H9 (cell line): ENCODE data around the gene CPLX1. TPM values are rescaled to one million over a fixed set of nuclear protein-coding genes. Genes with fewer than 3 reads are reported as not detected.

Experiments used
- DNase-seq: peaks from one replicate; pipeline ENCODE4 v3.0.0-alpha.2; 2017
- H2AFZ ChIP-seq: one replicate; pipeline ENCODE4 v1.6.1; 2013; ENCODE audit warnings: mild to moderate bottlenecking, low read length, control low read depth, moderate library complexity
- H2AK5ac ChIP-seq: 2 replicates; pipeline ENCODE4 v1.6.1; 2013; ENCODE audit warnings: low read length, control low read depth, mixed read lengths; ENCODE audit not compliant: insufficient read length
- H2BK120ac ChIP-seq: one replicate; pipeline ENCODE4 v1.6.1; 2013; ENCODE audit warnings: low read depth, mild to moderate bottlenecking, low read length, control low read depth, inconsistent platforms; ENCODE audit not compliant: poor library complexity, severe bottlenecking
- H2BK12ac ChIP-seq: 2 replicates; pipeline ENCODE4 v1.6.1; 2013; ENCODE audit warnings: low read length, control low read depth, mixed read lengths, low read depth; ENCODE audit not compliant: insufficient read length
- H2BK15ac ChIP-seq: 2 replicates; pipeline ENCODE4 v1.6.1; 2013; ENCODE audit warnings: low read depth, low read length, control low read depth
- H2BK20ac ChIP-seq: one replicate; pipeline ENCODE4 v1.6.1; 2013; ENCODE audit warnings: low read depth, mild to moderate bottlenecking, low read length, control low read depth, inconsistent platforms; ENCODE audit not compliant: poor library complexity, severe bottlenecking
- H2BK5ac ChIP-seq: 2 replicates; pipeline ENCODE4 v1.6.1; 2013; ENCODE audit warnings: low read length, control low read depth, mixed read lengths; ENCODE audit not compliant: insufficient read length
- H3K14ac ChIP-seq: 2 replicates; pipeline ENCODE4 v1.6.1; 2013; ENCODE audit warnings: low read length, control low read depth; ENCODE audit not compliant: insufficient read depth
- H3K18ac ChIP-seq: 2 replicates; pipeline ENCODE4 v1.6.1; 2013; ENCODE audit warnings: low read depth, mild to moderate bottlenecking, mixed read lengths, low read length, control low read depth; ENCODE audit not compliant: insufficient read length
- H3K23ac ChIP-seq: 2 replicates; pipeline ENCODE4 v1.6.1; 2013; ENCODE audit warnings: low read length, control low read depth, mixed read lengths, low read depth; ENCODE audit not compliant: insufficient read length
- H3K23me2 ChIP-seq: 2 replicates; pipeline ENCODE4 v1.6.1; 2013; ENCODE audit warnings: low read depth, mild to moderate bottlenecking, mixed read lengths, low read length, control low read depth; ENCODE audit not compliant: insufficient read length, poor library complexity, severe bottlenecking
- H3K27ac ChIP-seq: 2 replicates; pipeline ENCODE4 v1.5.1; 2013; ENCODE audit warnings: low read length, control low read depth, mixed read lengths, low read depth; ENCODE audit not compliant: insufficient read length
- H3K27me3 ChIP-seq: 2 replicates; pipeline ENCODE4 v1.6.1; 2013; ENCODE audit warnings: low read length, control low read depth, inconsistent platforms; ENCODE audit not compliant: insufficient read depth
- H3K4ac ChIP-seq: 2 replicates; pipeline ENCODE4 v1.6.1; 2013; ENCODE audit warnings: low read depth, mild to moderate bottlenecking, control low read depth, inconsistent platforms, low read length, moderate library complexity
- H3K4me1 ChIP-seq: 2 replicates; pipeline ENCODE4 v1.6.1; 2013; ENCODE audit warnings: low read length, control low read depth, inconsistent platforms; ENCODE audit not compliant: insufficient read depth
- H3K4me2 ChIP-seq: 2 replicates; pipeline ENCODE4 v1.6.1; 2013; ENCODE audit warnings: low read length, control low read depth, mixed read lengths; ENCODE audit not compliant: insufficient read length, insufficient read depth
- H3K56ac ChIP-seq: 2 replicates; pipeline ENCODE4 v1.6.1; 2013; ENCODE audit warnings: low read depth, mild to moderate bottlenecking, mixed read lengths, low read length, control low read depth; ENCODE audit not compliant: insufficient read length
- H3K79me1 ChIP-seq: 2 replicates; pipeline ENCODE4 v1.6.1; 2013; ENCODE audit warnings: low read depth, mild to moderate bottlenecking, moderate library complexity, low read length, control low read depth, inconsistent platforms; ENCODE audit not compliant: insufficient read depth, poor library complexity, severe bottlenecking
- H3K79me2 ChIP-seq: 2 replicates; pipeline ENCODE4 v1.6.1; 2013; ENCODE audit warnings: low read length, control low read depth, inconsistent platforms; ENCODE audit not compliant: insufficient read depth
- H3K9ac ChIP-seq: 2 replicates; pipeline ENCODE4 v1.6.1; 2013; ENCODE audit warnings: low read length, control low read depth, mixed read lengths; ENCODE audit not compliant: insufficient read length; ENCODE audit errors: extremely low read depth
- H3K9me3 ChIP-seq: one replicate; pipeline ENCODE4 v1.6.1; 2013; ENCODE audit warnings: low read depth, low read length, inconsistent platforms; ENCODE audit not compliant: control insufficient read depth
- H3T11ph ChIP-seq: one replicate; pipeline ENCODE4 v1.6.1; 2013; ENCODE audit warnings: mild to moderate bottlenecking, low read length, control low read depth, inconsistent platforms
- H4K20me1 ChIP-seq: one replicate; pipeline ENCODE4 v1.6.1; 2013; ENCODE audit not compliant: control insufficient read depth, insufficient read length, insufficient read depth
- H4K5ac ChIP-seq: 2 replicates; pipeline ENCODE4 v1.6.1; 2013; ENCODE audit warnings: low read depth, mild to moderate bottlenecking, mixed read lengths, low read length, control low read depth; ENCODE audit not compliant: insufficient read length
- H4K8ac ChIP-seq: replicated peaks from 2 replicates; pipeline ENCODE4 v1.6.1; 2013; ENCODE audit warnings: low read length, control low read depth, mixed read lengths, low read depth; ENCODE audit not compliant: insufficient read length
- H4K91ac ChIP-seq: 2 replicates; pipeline ENCODE4 v1.6.1; 2013; ENCODE audit warnings: low read depth, mild to moderate bottlenecking, moderate library complexity, mixed read lengths, low read length, control low read depth; ENCODE audit not compliant: insufficient read length
- H3K27ac Mint-ChIP-seq, 3 experiments: 2 replicates in 2 of 3; 3 replicates in 1 of 3; pipeline ENCODE4 v1.8.0; 2020 to 2021; ENCODE audit warnings: mixed read lengths in 3 of 3, mild to moderate bottlenecking in 1 of 3, moderate library complexity in 1 of 3
- H3K27me3 Mint-ChIP-seq: 2 replicates; pipeline ENCODE4 v1.8.0; 2021; ENCODE audit warnings: low read depth, mild to moderate bottlenecking, moderate library complexity, mixed read lengths
- H3K36me3 Mint-ChIP-seq, 3 experiments: 2 replicates in 2 of 3; 3 replicates in 1 of 3; pipeline ENCODE4 v1.8.0; 2020 to 2021; ENCODE audit warnings: low read depth in 3 of 3, mixed read lengths in 3 of 3; ENCODE audit not compliant: insufficient read depth in 1 of 3
- H3K4me1 Mint-ChIP-seq, 2 experiments: 2 replicates each; pipeline ENCODE4 v1.8.0; 2020; ENCODE audit warnings: mixed read lengths in 2 of 2
- H3K4me3 Mint-ChIP-seq, 2 experiments: 2 replicates in 1 of 2; 3 replicates in 1 of 2; pipeline ENCODE4 v1.8.0; 2020 to 2021; ENCODE audit warnings: mild to moderate bottlenecking in 2 of 2, mixed read lengths in 2 of 2, moderate library complexity in 1 of 2
- H3K9me3 Mint-ChIP-seq, 2 experiments: 2 replicates in 1 of 2; 3 replicates in 1 of 2; pipeline ENCODE4 v1.8.0; 2020; ENCODE audit warnings: mild to moderate bottlenecking in 2 of 2, mixed read lengths in 2 of 2, moderate library complexity in 1 of 2
- CTCF ChIP-seq: fragments of 200-600 bp; sonication (generic); conservative IDR thresholded peaks from 3 replicates; pipeline ENCODE4 v1.8.0; 2021; ENCODE audit warnings: antibody characterized with exemption, mild to moderate bottlenecking
- WGBS: extraction: QIAGEN DNeasy Blood & Tissue Kit; methylation state at CpG from one replicate; pipeline ENCODE4 v1.1.7; 2013; ENCODE audit warnings: missing lambda C conversion rate, low lambda C conversion rate, mixed read lengths; ENCODE audit not compliant: insufficient read length; ENCODE audit errors: extremely low coverage; 5-methylcytosine and 5-hydroxymethylcytosine counted together
- total RNA-seq: library from RNA; stranded (reverse); gene quantifications from 2 replicates; pipeline ENCODE4 v1.2.1, GENCODE V29; 2021

Gene CPLX1
- total RNA-seq, 1 experiment from 2014 or later: 0.90 TPM

DNA sequence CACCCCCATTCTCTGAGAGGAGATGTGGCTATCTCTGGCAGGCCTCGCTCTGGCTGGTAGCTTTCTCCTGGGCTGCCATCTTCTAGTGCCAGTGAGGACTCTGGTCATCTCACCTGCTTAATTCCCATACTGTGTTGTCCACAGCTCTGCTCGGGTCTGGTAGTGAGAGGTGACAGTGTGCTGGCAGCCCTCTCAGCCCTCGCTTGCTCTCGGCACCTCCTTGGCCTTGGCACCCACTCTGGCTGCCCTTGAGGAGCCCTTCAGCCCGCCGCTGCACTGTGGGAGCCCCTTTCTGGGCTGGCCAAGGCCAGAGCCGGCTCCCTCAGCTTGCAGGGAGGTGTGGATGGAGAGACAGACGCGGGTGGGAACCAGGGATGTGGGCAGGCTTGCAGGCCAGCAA is 52.7 kb downstream of the CPLX1 start:
- TF ChIP-seq CTCF: no peak
- Mint-ChIP-seq H3K36me3 (peaks cover 47 to 78% (median 68%) of the 10 kb centered on the region in 3 experiments), H3K9me3 (no peaks in the 10 kb centered on the region), H3K4me3 (no peak overlapping the region), H3K27ac (no peak overlapping the region), H3K4me1 (peaks cover 7 to 10% of the 10 kb centered on the region in 2 experiments; a peak in 3 of 4 replicates), H3K27me3 (no peaks in the 10 kb centered on the region)
- Histone ChIP-seq H3K18ac (no peak overlapping the region), H3K14ac (no peak overlapping the region), H3K9ac (no peak overlapping the region), H4K20me1 (no peaks in the 10 kb centered on the region), H3K4ac (no peak overlapping the region), H2BK12ac (no peak overlapping the region), H3K4me2 (no peak overlapping the region), H2BK5ac (no peak overlapping the region), H3T11ph (no peak overlapping the region), H3K23ac (no peak overlapping the region), H2AK5ac (no peak overlapping the region), H3K79me1 (no peaks in the 10 kb centered on the region), H2AFZ (no peak overlapping the region), H3K9me3 (no peaks in the 10 kb centered on the region), H3K27ac (no peak overlapping the region), H3K79me2 (peaks cover 5% of the 10 kb centered on the region; the same call in 1 of the 2 replicates), H4K8ac (no peak overlapping the region), H3K56ac (no peak overlapping the region), H4K91ac (no peak overlapping the region), H3K27me3 (no peaks in the 10 kb centered on the region), H2BK120ac (no peak overlapping the region), H3K23me2 (no peaks in the 10 kb centered on the region), H2BK15ac (no peak overlapping the region), H3K4me1 (no peaks in the 10 kb centered on the region), H4K5ac (no peak overlapping the region), H2BK20ac (no peak overlapping the region)
- DNase-seq: no peak
- WGBS: no CpG with 5 or more reads among the region's 9 CpGs
